ENCODE data around the gene KANK2.
"Not testable (repeated sequence)": the region's sequence is repeated elsewhere in the genome, so short reads cannot be mapped to it uniquely, and the experiment has no call there.

The KANK2 gene

GRCh38 chr19:11164879-11165406 is 32.4 kb downstream of the KANK2 start:
- Histone ChIP-seq H3K27me3 (ENCODE audit: insufficient read depth, low read length) (no peaks in the 10 kb centered on the region), H3K4me3 (ENCODE audit: low read length) (no peak overlapping the region), H3K9me3 (ENCODE audit: insufficient read depth, low read depth, low read length) (no peaks in the 10 kb centered on the region), H3K4me1 (ENCODE audit: insufficient read depth, low read length) (no peaks in the 10 kb centered on the region), H3K9ac (ENCODE audit: low read depth, low read length) (no peak overlapping the region), H3K27ac (ENCODE audit: low read length) (no peak overlapping the region), H3K36me3 (ENCODE audit: insufficient read depth, low read depth, low read length) (peaks cover 26% of the 10 kb centered on the region)

- H3K9me3 ChIP-seq (ENCODE audit: insufficient read depth, low read depth, low read length): no peaks in the 10 kb centered on the region
- no peak overlapping the region for H3K9ac ChIP-seq (ENCODE audit: low read depth, low read length)
- H3K27me3 ChIP-seq (ENCODE audit: insufficient read depth, low read length): no peaks in the 10 kb centered on the region
- H3K4me3 ChIP-seq (ENCODE audit: low read length): no peak overlapping the region
- H3K4me1 ChIP-seq (ENCODE audit: insufficient read depth, low read length): no peaks in the 10 kb centered on the region
- no peak overlapping the region for H3K27ac ChIP-seq (ENCODE audit: low read length)
- H3K36me3 ChIP-seq (ENCODE audit: insufficient read depth, low read depth, low read length): peaks cover 21% of the 10 kb centered on the region
These were observed 33.0 kb downstream of the KANK2 start for GRCh38 chr19:11164296-11164695.

GRCh38 chr19:11160440-11160768 is 36.9 kb downstream of the KANK2 start:
- H3K36me3 ChIP-seq (ENCODE audit: insufficient read depth, low read depth, low read length); H3K27ac ChIP-seq (ENCODE audit: low read length): not testable (repeated sequence)

GRCh38 chr19:11159598-11160439 is 37.5 kb downstream of the KANK2 start:
- no peak overlapping the region for H3K4me3 ChIP-seq (ENCODE audit: low read length)
- no peaks in the 10 kb centered on the region for H3K36me3 ChIP-seq (ENCODE audit: insufficient read depth, low read depth, low read length)
- no peaks in the 10 kb centered on the region; the same call in 1 of the 2 replicates for H3K4me1 ChIP-seq (ENCODE audit: insufficient read depth, low read length)
- H3K27me3 ChIP-seq (ENCODE audit: insufficient read depth, low read length): no peaks in the 10 kb centered on the region
- no peak overlapping the region for H3K9ac ChIP-seq (ENCODE audit: low read depth, low read length)
- no peaks in the 10 kb centered on the region for H3K9me3 ChIP-seq (ENCODE audit: insufficient read depth, low read depth, low read length)
- H3K27ac ChIP-seq (ENCODE audit: low read length): no peak overlapping the region

More at GRCh38 chr19:11160440-11160768, 36.9 kb downstream of the KANK2 start:
- H3K4me3 ChIP-seq (ENCODE audit: low read length); H3K9ac ChIP-seq (ENCODE audit: low read depth, low read length); H3K27me3 ChIP-seq (ENCODE audit: insufficient read depth, low read length); H3K9me3 ChIP-seq (ENCODE audit: insufficient read depth, low read depth, low read length); H3K4me1 ChIP-seq (ENCODE audit: insufficient read depth, low read length): not testable (repeated sequence)

- H3K27me3 ChIP-seq (ENCODE audit: insufficient read depth, low read length): no peaks in the 10 kb centered on the region
- H3K36me3 ChIP-seq (ENCODE audit: insufficient read depth, low read depth, low read length): peaks cover 9% of the 10 kb centered on the region; the same call in 1 of the 2 replicates
- H3K4me3 ChIP-seq (ENCODE audit: low read length): peak within 1 kb of the TSS; percentile 92
- no peaks in the 10 kb centered on the region for H3K9me3 ChIP-seq (ENCODE audit: insufficient read depth, low read depth, low read length)
- H3K4me1 ChIP-seq (ENCODE audit: insufficient read depth, low read length): peaks cover 2% of the 10 kb centered on the region; the same call in 1 of the 2 replicates
- peak within 1 kb of the TSS; percentile 95 for H3K9ac ChIP-seq (ENCODE audit: low read depth, low read length)
- peak within 1 kb of the TSS; percentile 59 for H3K27ac ChIP-seq (ENCODE audit: low read length)
These were observed 41.8 kb downstream of the KANK2 start, which contains the start of gene SPC24 for GRCh38 chr19:11155373-11156120. TSS of gene SPC24 (minus strand) at chr19:11155782. CDS start at chr19:11155776, 6 bp downstream.

GRCh38 chr19:11154683-11155047 is 42.7 kb downstream of the KANK2 start:
- H3K27ac ChIP-seq (ENCODE audit: low read length): no peak overlapping the region
- H3K4me1 ChIP-seq (ENCODE audit: insufficient read depth, low read length): peaks cover 2% of the 10 kb centered on the region; the same call in 1 of the 2 replicates
- H3K27me3 ChIP-seq (ENCODE audit: insufficient read depth, low read length): no peaks in the 10 kb centered on the region
- peaks cover 9% of the 10 kb centered on the region; the same call in 1 of the 2 replicates for H3K36me3 ChIP-seq (ENCODE audit: insufficient read depth, low read depth, low read length)
- peak overlapping the region; percentile 92 for H3K4me3 ChIP-seq (ENCODE audit: low read length)
- H3K9ac ChIP-seq (ENCODE audit: low read depth, low read length): peak overlapping the region; percentile 95; the same call in 1 of the 2 replicates
- H3K9me3 ChIP-seq (ENCODE audit: insufficient read depth, low read depth, low read length): no peaks in the 10 kb centered on the region

- Histone ChIP-seq H3K4me3 (ENCODE audit: low read length) (no peak overlapping the region), H3K4me1 (ENCODE audit: insufficient read depth, low read length) (peaks cover 2% of the 10 kb centered on the region; the same call in 1 of the 2 replicates), H3K27ac (ENCODE audit: low read length) (no peak overlapping the region), H3K27me3 (ENCODE audit: insufficient read depth, low read length) (no peaks in the 10 kb centered on the region), H3K9me3 (ENCODE audit: insufficient read depth, low read depth, low read length) (no peaks in the 10 kb centered on the region), H3K9ac (ENCODE audit: low read depth, low read length) (no peak overlapping the region), H3K36me3 (ENCODE audit: insufficient read depth, low read depth, low read length) (peaks cover 23% of the 10 kb centered on the region)
These were observed 44.9 kb downstream of the KANK2 start for GRCh38 chr19:11152318-11153062.

- no peak overlapping the region for H3K9ac ChIP-seq (ENCODE audit: low read depth, low read length)
- H3K36me3 ChIP-seq (ENCODE audit: insufficient read depth, low read depth, low read length): peaks cover 32% of the 10 kb centered on the region
- H3K4me1 ChIP-seq (ENCODE audit: insufficient read depth, low read length): peaks cover 2% of the 10 kb centered on the region; the same call in 1 of the 2 replicates
- no peak overlapping the region for H3K4me3 ChIP-seq (ENCODE audit: low read length)
- H3K27ac ChIP-seq (ENCODE audit: low read length): no peak overlapping the region
- no peaks in the 10 kb centered on the region for H3K27me3 ChIP-seq (ENCODE audit: insufficient read depth, low read length)
- no peaks in the 10 kb centered on the region for H3K9me3 ChIP-seq (ENCODE audit: insufficient read depth, low read depth, low read length)
These were observed 46.2 kb downstream of the KANK2 start for GRCh38 chr19:11151181-11151580.

- Histone ChIP-seq H3K36me3 (ENCODE audit: insufficient read depth, low read depth, low read length) (peaks cover 45% of the 10 kb centered on the region), H3K4me3 (ENCODE audit: low read length) (no peak overlapping the region), H3K9ac (ENCODE audit: low read depth, low read length) (no peak overlapping the region), H3K9me3 (ENCODE audit: insufficient read depth, low read depth, low read length) (no peaks in the 10 kb centered on the region), H3K27me3 (ENCODE audit: insufficient read depth, low read length) (no peaks in the 10 kb centered on the region), H3K27ac (ENCODE audit: low read length) (no peak overlapping the region), H3K4me1 (ENCODE audit: insufficient read depth, low read length) (peaks cover 2% of the 10 kb centered on the region; the same call in 1 of the 2 replicates)
These were observed 49.3 kb downstream of the KANK2 start for GRCh38 chr19:11148001-11148400.

- no peaks in the 10 kb centered on the region for H3K9me3 ChIP-seq (ENCODE audit: insufficient read depth, low read depth, low read length)
- peaks cover 36% of the 10 kb centered on the region for H3K36me3 ChIP-seq (ENCODE audit: insufficient read depth, low read depth, low read length)
- H3K4me1 ChIP-seq (ENCODE audit: insufficient read depth, low read length): peaks cover 8% of the 10 kb centered on the region; the same call in 1 of the 2 replicates
- H3K4me3 ChIP-seq (ENCODE audit: low read length): no peak overlapping the region
- H3K27me3 ChIP-seq (ENCODE audit: insufficient read depth, low read length): no peaks in the 10 kb centered on the region
- no peak overlapping the region for H3K9ac ChIP-seq (ENCODE audit: low read depth, low read length)
- H3K27ac ChIP-seq (ENCODE audit: low read length): no peak overlapping the region
These were observed 51.8 kb downstream of the KANK2 start for GRCh38 chr19:11145536-11145924.

- peak overlapping the region; percentile 60; the same call in 1 of the 2 replicates for H3K9ac ChIP-seq (ENCODE audit: low read depth, low read length)
- H3K27ac ChIP-seq (ENCODE audit: low read length): peak overlapping the region; percentile 10
- peaks cover 11% of the 10 kb centered on the region; the same call in 1 of the 2 replicates for H3K4me1 ChIP-seq (ENCODE audit: insufficient read depth, low read length)
- H3K36me3 ChIP-seq (ENCODE audit: insufficient read depth, low read depth, low read length): peaks cover 24% of the 10 kb centered on the region
- H3K9me3 ChIP-seq (ENCODE audit: insufficient read depth, low read depth, low read length): no peaks in the 10 kb centered on the region
- no peak overlapping the region for H3K4me3 ChIP-seq (ENCODE audit: low read length)
- H3K27me3 ChIP-seq (ENCODE audit: insufficient read depth, low read length): no peaks in the 10 kb centered on the region
These were observed 54.7 kb downstream of the KANK2 start for GRCh38 chr19:11142528-11143171.

Measured in iPS-20b (cell line).